Neuronal stem cell (in vitro differentiated cells): Measurements from ENCODE around the gene SLC25A42.

Experiments used
- DNase-seq: peaks from one replicate; pipeline ENCODE4 v3.0.0-alpha.2; 2013; ENCODE audit warnings: low spot score
- H2AFZ ChIP-seq: one replicate; pipeline ENCODE4 v1.6.1; 2013; ENCODE audit warnings: mild to moderate bottlenecking, low read length, inconsistent platforms
- H2AK5ac ChIP-seq: 2 replicates; pipeline ENCODE4 v1.6.1; 2013; ENCODE audit warnings: low read depth, mild to moderate bottlenecking, inconsistent platforms, low read length, moderate library complexity, mixed read lengths
- H2BK120ac ChIP-seq: 2 replicates; pipeline ENCODE4 v1.6.1; 2013; ENCODE audit warnings: low read depth, mild to moderate bottlenecking, inconsistent platforms, low read length, moderate library complexity, mixed read lengths
- H2BK12ac ChIP-seq: one replicate; pipeline ENCODE4 v1.6.1; 2013; ENCODE audit warnings: low read length, inconsistent platforms
- H2BK15ac ChIP-seq: 2 replicates; pipeline ENCODE4 v1.6.1; 2013; ENCODE audit warnings: mild to moderate bottlenecking, low read length, inconsistent platforms, mixed read lengths
- H2BK5ac ChIP-seq: one replicate; pipeline ENCODE4 v1.6.1; 2013; ENCODE audit warnings: inconsistent platforms, mild to moderate bottlenecking, low read length, moderate library complexity
- H3K14ac ChIP-seq: one replicate; pipeline ENCODE4 v1.6.1; 2013; ENCODE audit warnings: low read length, inconsistent platforms
- H3K18ac ChIP-seq: 2 replicates; pipeline ENCODE4 v1.6.1; 2013; ENCODE audit warnings: low read length, inconsistent platforms
- H3K23ac ChIP-seq: 2 replicates; pipeline ENCODE4 v1.6.1; 2013; ENCODE audit warnings: low read depth, mild to moderate bottlenecking, mixed read lengths, low read length, inconsistent platforms; ENCODE audit not compliant: poor library complexity
- H3K27ac ChIP-seq: replicated peaks from 3 replicates; pipeline ENCODE4 v1.5.1; 2013; ENCODE audit warnings: low read length, inconsistent platforms
- H3K27me3 ChIP-seq, 3 experiments: 2 replicates each; pipeline ENCODE4 v1.6.1; 2013; ENCODE audit warnings: low read length in 3 of 3, mild to moderate bottlenecking in 2 of 3, inconsistent platforms in 1 of 3, low read depth in 1 of 3, mixed read lengths in 1 of 3, moderate library complexity in 1 of 3; ENCODE audit not compliant: control insufficient read depth in 3 of 3, insufficient read depth in 3 of 3
- H3K36me3 ChIP-seq, 2 donors: replicated peaks in 1 of 2; 2 replicates each; pipeline ENCODE4 v1.6.1; 2013; ENCODE audit warnings: low read length in 2 of 2; ENCODE audit not compliant: control insufficient read depth in 2 of 2, insufficient read depth in 2 of 2
- H3K4ac ChIP-seq: 2 replicates; pipeline ENCODE4 v1.6.1; 2013; ENCODE audit warnings: inconsistent platforms, mild to moderate bottlenecking, low read length, moderate library complexity
- H3K4me1 ChIP-seq, 2 donors: 1 replicate in 1 of 2; 2 replicates in 1 of 2; pipeline ENCODE4 v1.6.1; 2013; ENCODE audit warnings: low read length in 2 of 2, low read depth in 1 of 2; ENCODE audit not compliant: control insufficient read depth in 2 of 2, insufficient read depth in 1 of 2
- H3K4me2 ChIP-seq: one replicate; pipeline ENCODE4 v1.6.1; 2013; ENCODE audit warnings: mild to moderate bottlenecking, low read length, inconsistent platforms; ENCODE audit not compliant: insufficient read depth, poor library complexity, severe bottlenecking
- H3K4me3 ChIP-seq, 2 donors: 2 replicates each; pipeline ENCODE4 v1.5.1; 2013; ENCODE audit warnings: low read length in 2 of 2, mild to moderate bottlenecking in 2 of 2, inconsistent platforms in 1 of 2, moderate library complexity in 1 of 2
- H3K79me1 ChIP-seq: one replicate; pipeline ENCODE4 v1.6.1; 2013; ENCODE audit warnings: low read depth, mild to moderate bottlenecking, inconsistent platforms, low read length, moderate library complexity
- H3K9ac ChIP-seq: one replicate; pipeline ENCODE4 v1.6.1; 2013; ENCODE audit warnings: mild to moderate bottlenecking, low read depth, low read length, inconsistent platforms; ENCODE audit not compliant: poor library complexity
- H3K9me3 ChIP-seq, 2 donors: replicated peaks in 1 of 2; 2 replicates each; pipeline versions ENCODE3 to v1.6.1; 2013; ENCODE audit warnings: low read length in 2 of 2, mild to moderate bottlenecking in 2 of 2, inconsistent platforms in 1 of 2, low read depth in 1 of 2, mixed read lengths in 1 of 2, moderate library complexity in 1 of 2; ENCODE audit not compliant: control insufficient read depth in 2 of 2, insufficient read depth in 1 of 2
- H4K8ac ChIP-seq: one replicate; pipeline ENCODE4 v1.6.1; 2013; ENCODE audit warnings: low read depth, mild to moderate bottlenecking, inconsistent platforms, low read length, moderate library complexity
- H4K91ac ChIP-seq: one replicate; pipeline ENCODE4 v1.6.1; 2013; ENCODE audit warnings: low read length, low read depth, mild to moderate bottlenecking, inconsistent platforms; ENCODE audit not compliant: poor library complexity
- WGBS, 2 donors: extraction: QIAGEN DNeasy Blood & Tissue Kit; methylation state at CpG; one replicate each; pipeline ENCODE4 v1.1.7; 2013; ENCODE audit warnings: missing lambda C conversion rate in 2 of 2, mixed read lengths in 1 of 2; ENCODE audit not compliant: insufficient read length in 2 of 2, insufficient replicate concordance in 1 of 2; ENCODE audit errors: extremely low coverage in 2 of 2; 5-methylcytosine and 5-hydroxymethylcytosine counted together

Gene SLC25A42

GRCh38 chr19:19057317-19057716, 6.5 kb upstream of the SLC25A42 start:
- Histone ChIP-seq H2AFZ (no peak overlapping the region), H2BK12ac (no peak overlapping the region), H3K4me2 (no peak overlapping the region), H3K18ac (no peak overlapping the region), H2BK120ac (no peak overlapping the region), H3K4ac (no peak overlapping the region), H3K14ac (no peak overlapping the region), H2AK5ac (no peak overlapping the region), H3K4me3 (peak overlapping the region in 1 of 2 donors; percentile 28), H3K79me1 (peaks cover 4% of the 10 kb centered on the region), H3K9me3 (no peaks in the 10 kb centered on the region), H3K9ac (no peak overlapping the region), H3K4me1 (no peaks in the 10 kb centered on the region), H3K27me3 (no peaks in the 10 kb centered on the region), H2BK15ac (no peak overlapping the region), H3K36me3 (peaks cover 37 to 78% of the 10 kb centered on the region in 2 donors), H2BK5ac (no peak overlapping the region), H4K91ac (no peak overlapping the region), H3K23ac (no peak overlapping the region), H3K27ac (no peak overlapping the region), H4K8ac (no peak overlapping the region)
- no CpG with 5 or more reads among the region's 13 CpGs for WGBS, 2 donors
- no peak for DNase-seq

GRCh38 chr19:19057720-19058119, 6.1 kb upstream of the SLC25A42 start:
- H3K36me3 ChIP-seq: peaks cover 35 to 74% of the 10 kb centered on the region in 2 donors
- no peak overlapping the region for H2BK12ac ChIP-seq
- no peak overlapping the region for H3K4me3 ChIP-seq
- H3K18ac ChIP-seq: no peak overlapping the region
- H3K14ac ChIP-seq: no peak overlapping the region
- no peak overlapping the region for H2BK5ac ChIP-seq
- H4K8ac ChIP-seq: no peak overlapping the region
- H4K91ac ChIP-seq: no peak overlapping the region
- no peak overlapping the region for H2BK15ac ChIP-seq
- no peak overlapping the region for H3K23ac ChIP-seq
- no peaks in the 10 kb centered on the region for H3K4me1 ChIP-seq
- no peak for DNase-seq
- H3K4me2 ChIP-seq: no peak overlapping the region
- H3K79me1 ChIP-seq: peaks cover 4% of the 10 kb centered on the region
- H2AFZ ChIP-seq: no peak overlapping the region
- H3K4ac ChIP-seq: no peak overlapping the region
- no peaks in the 10 kb centered on the region for H3K27me3 ChIP-seq
- no peak overlapping the region for H3K9ac ChIP-seq
- no peak overlapping the region for H3K27ac ChIP-seq
- no peak overlapping the region for H2AK5ac ChIP-seq
- H2BK120ac ChIP-seq: no peak overlapping the region
- no CpG with 5 or more reads among the region's 7 CpGs for WGBS, 2 donors
- H3K9me3 ChIP-seq: no peaks in the 10 kb centered on the region

GRCh38 chr19:19059018-19059836, 4.6 kb upstream of the SLC25A42 start:
- no CpG with 5 or more reads among the region's 17 CpGs for WGBS, 2 donors
- no peak overlapping the region for H2BK120ac ChIP-seq
- H3K9ac ChIP-seq: no peak overlapping the region
- H2BK5ac ChIP-seq: no peak overlapping the region
- no peak overlapping the region for H4K91ac ChIP-seq
- H2AFZ ChIP-seq: no peak overlapping the region
- H2BK12ac ChIP-seq: no peak overlapping the region
- H3K23ac ChIP-seq: peak overlapping the region; percentile 65
- peaks cover 30 to 58% of the 10 kb centered on the region in 2 donors for H3K36me3 ChIP-seq
- no peak overlapping the region for H3K18ac ChIP-seq
- no peak overlapping the region for H3K4me2 ChIP-seq
- H3K4me1 ChIP-seq: peaks cover 1 to 2% of the 10 kb centered on the region in 2 donors
- H3K4me3 ChIP-seq: no peak overlapping the region
- H3K79me1 ChIP-seq: peaks cover 4% of the 10 kb centered on the region
- no peak overlapping the region for H2BK15ac ChIP-seq
- H3K9me3 ChIP-seq: no peaks in the 10 kb centered on the region
- H3K4ac ChIP-seq: no peak overlapping the region
- H3K27ac ChIP-seq: no peak overlapping the region
- H2AK5ac ChIP-seq: no peak overlapping the region
- H4K8ac ChIP-seq: no peak overlapping the region
- DNase-seq: no peak
- peaks cover 0 to 2% (median 0%) of the 10 kb centered on the region in 3 experiments for H3K27me3 ChIP-seq
- no peak overlapping the region for H3K14ac ChIP-seq

GRCh38 chr19:19059837-19060611, 3.8 kb upstream of the SLC25A42 start:
- WGBS, 2 donors: no CpG with 5 or more reads among the region's 12 CpGs
- Histone ChIP-seq H3K4me3 (no peak overlapping the region), H3K27me3 (peaks cover 0 to 10% (median 2%) of the 10 kb centered on the region in 3 experiments), H2BK5ac (no peak overlapping the region), H3K4me2 (no peak overlapping the region), H3K27ac (no peak overlapping the region), H3K9me3 (no peaks in the 10 kb centered on the region), H3K9ac (no peak overlapping the region), H3K36me3 (peaks cover 22 to 51% of the 10 kb centered on the region in 2 donors), H3K4me1 (peaks cover 6 to 9% of the 10 kb centered on the region in 2 donors), H2BK120ac (no peak overlapping the region), H2BK15ac (no peak overlapping the region), H3K4ac (no peak overlapping the region), H3K14ac (no peak overlapping the region), H3K23ac (peak overlapping the region; percentile 31), H4K91ac (no peak overlapping the region), H2BK12ac (no peak overlapping the region), H2AFZ (no peak overlapping the region), H3K79me1 (peaks cover 9% of the 10 kb centered on the region), H4K8ac (no peak overlapping the region), H2AK5ac (no peak overlapping the region), H3K18ac (peak overlapping the region; percentile 17)
- no peak for DNase-seq
